AML-193 (cell line): ENCODE data around the gene CD248.
"Not testable (repeated sequence)": the region's sequence is repeated elsewhere in the genome, so short reads cannot be mapped to it uniquely, and the experiment has no call there.

ENCODE experiments used
- DNase-seq, 2 experiments: peaks; one replicate each; lab custom pipeline; 2025; lab: John Stamatoyannopoulos, UW

Gene CD248

DNA sequence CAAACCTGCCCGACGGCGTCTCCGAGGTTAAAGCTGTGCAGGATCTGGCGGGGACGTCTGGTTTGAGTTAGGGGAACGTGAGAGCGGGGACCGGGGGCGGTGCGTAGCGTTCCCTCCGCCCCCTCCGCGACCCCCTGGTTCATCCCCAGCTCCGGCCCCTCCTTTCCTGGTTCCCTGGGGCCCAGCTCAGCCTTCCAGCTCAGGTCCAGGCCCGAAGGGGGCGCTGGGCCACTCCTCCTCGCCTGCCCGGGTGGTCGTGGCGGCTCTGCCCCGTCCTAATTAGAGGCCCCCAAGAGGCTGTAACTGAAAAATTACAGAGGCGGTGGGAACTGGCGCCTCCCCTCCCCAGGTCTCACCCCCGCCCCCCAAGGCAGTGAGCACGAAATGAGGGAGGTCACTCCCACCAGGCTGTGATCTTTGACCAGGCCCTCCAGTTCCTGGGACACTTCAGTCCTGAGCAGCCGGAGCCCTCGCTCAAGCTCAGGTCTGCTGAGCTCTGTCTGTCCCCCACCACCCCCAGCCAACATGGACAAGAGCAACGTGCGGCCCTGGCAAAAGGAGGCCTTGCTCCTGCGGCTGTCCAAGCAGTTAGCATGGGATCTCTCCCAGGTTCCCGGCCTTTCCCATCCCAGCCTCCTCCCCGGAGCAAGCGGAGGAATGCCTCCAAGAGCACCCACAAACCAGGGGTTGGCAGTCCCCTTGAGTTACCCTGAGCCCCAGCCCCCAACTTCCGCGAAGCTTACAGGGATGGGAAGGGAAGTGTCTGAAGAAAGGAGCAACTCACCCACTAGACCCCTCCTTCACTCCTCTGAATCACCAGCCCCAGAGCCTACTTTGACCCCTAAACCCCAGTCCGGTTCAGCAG lies 3.3 kb downstream of the CD248 start:
- DNase-seq = no peak

DNA sequence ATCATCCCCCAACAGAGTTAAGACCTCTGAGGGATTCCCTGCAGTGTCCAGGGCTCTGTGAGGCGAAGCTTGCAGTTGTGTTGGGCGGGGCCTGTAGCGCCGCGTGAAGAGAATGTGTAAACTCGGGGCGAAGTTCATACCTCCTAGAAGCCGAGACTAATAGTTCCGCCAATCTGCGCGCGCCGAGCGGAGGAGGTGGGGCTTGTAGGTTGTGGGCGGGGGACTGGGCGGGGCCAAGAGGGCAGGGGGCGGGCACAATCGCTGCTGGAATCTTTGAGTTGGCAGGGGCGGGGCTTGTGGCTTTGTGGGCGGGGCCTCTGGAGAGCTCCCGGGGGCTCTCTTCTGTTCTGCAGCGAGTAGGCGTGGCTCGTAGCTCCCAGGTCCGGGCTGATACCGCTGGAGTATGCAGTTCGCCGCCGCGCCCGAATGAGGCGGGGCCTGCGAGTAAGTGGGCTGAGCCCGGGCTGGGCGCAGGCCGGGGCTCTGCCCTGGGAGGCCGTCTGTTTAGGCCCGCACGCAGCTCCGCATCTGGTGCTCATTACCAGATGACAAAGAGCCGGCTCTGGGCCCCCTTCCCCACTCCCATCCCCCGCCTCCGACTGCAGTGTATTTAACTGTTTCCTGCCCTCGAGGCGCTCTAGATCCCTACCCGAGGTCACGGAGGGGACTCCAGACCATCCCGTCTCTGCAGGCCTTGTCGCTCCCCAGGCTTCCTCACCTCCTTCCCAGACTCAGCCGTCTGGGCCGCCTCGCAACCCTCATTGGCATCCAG lies 4.1 kb downstream of the CD248 start:
- peak; percentile 82 for DNase-seq

- peak; percentile 82 to 88 for DNase-seq
Measured at GRCh38 chr11:66311965-66312548, 4.8 kb downstream of the CD248 start.

DNA sequence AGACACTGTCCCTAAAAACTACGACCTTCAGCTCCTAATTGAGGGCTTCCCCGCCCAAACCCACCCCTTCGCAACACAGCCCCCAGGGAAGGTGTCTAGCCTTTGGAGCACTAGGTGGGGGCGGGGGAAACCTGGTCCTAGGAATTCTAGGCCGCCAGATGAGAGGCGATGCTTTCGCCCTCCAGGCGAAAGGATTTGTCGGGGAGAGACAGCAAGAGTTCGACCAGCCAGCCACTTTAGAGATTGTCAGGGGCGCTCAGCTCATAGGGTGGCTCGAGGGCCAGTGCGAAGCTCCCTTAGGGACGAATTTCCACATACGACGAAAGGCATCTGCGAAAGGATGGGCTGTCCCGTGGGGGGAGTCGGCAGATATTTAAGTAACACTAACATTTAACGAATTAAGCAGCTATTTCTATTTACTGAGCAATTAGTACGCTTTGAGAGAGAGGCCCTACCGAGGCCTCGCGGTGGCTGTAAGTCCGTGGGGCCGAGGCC lies 5.3 kb downstream of the CD248 start:
- no peak for DNase-seq

- DNase-seq = not testable (repeated sequence)
Measured at GRCh38 chr11:66310803-66311440, 5.9 kb downstream of the CD248 start.

GRCh38 chr11:66310324-66310723 lies 6.5 kb downstream of the CD248 start:
- no peak for DNase-seq

DNA sequence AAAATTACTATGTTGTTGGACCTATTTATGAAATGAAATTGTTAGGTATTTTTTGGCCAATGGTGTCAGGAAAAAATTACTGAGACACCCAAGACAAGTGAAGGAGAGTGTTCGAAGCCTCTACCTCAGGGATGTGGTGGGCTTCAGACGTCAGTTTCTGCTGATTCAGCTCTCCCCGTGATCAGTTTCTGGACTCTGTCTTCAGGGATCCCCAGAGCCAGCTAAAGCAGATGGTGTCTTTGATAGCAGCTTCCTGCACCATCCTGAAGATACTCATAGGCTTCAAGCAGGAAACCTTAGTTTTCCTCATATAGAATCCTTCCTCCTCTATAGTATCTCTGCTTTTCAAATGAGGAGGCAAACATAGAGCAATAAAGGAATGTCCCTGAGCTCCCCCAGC lies 7.4 kb downstream of the CD248 start:
- no peak for DNase-seq

GRCh38 chr11:66302656-66303055 lies 14.2 kb downstream of the CD248 start:
- no peak for DNase-seq

GRCh38 chr11:66299186-66299585 lies 17.7 kb downstream of the CD248 start:
- no peak for DNase-seq

GRCh38 chr11:66297610-66298009 lies 19.2 kb downstream of the CD248 start:
- DNase-seq = no peak

DNA sequence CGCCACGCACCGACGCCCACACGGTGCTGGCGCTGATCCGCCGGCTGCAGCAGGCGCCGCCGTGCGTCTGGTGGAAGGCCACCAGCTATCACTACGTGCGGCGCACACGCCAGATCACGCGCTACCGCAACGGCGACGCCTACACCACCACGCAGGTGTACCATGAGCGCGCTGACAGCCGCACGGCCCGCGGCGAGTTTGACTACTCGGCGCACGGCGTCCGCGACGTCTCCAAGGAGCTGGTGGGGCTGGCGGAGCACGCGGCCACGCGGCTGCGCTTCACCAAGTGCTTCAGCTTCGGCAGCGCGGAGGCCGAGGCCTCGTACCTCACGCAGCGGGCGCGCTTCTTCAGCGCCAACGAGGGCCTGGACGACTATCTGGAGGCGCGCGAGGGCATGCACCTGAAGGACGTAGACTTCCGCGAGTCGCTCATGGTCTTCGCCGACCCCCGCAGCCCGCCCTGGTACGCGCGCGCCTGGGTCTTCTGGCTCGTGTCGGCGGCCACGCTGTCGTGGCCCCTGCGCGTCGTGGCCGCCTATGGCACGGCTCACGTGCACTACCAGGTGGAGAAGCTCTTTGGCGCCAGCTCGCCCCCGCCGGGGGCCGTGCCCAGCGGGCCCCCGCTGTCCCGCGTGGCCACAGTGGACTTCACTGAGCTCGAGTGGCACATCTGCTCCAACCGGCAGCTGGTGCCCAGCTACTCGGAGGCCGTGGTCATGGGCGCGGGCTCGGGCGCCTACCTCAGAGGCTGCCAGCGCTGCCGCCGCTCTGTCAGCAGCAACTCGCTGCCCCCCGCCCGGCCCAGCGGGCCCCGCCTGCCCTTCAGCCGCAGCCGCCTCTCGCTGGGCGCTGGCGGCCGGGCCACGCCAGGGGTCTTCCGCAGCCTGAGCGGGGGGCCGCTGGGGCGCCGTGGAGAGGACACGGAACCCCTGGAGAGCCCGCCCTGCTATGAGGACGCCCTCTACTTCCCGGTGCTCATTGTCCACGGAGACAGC lies 21.9 kb downstream of the CD248 start:
- DNase-seq = no peak

DNA sequence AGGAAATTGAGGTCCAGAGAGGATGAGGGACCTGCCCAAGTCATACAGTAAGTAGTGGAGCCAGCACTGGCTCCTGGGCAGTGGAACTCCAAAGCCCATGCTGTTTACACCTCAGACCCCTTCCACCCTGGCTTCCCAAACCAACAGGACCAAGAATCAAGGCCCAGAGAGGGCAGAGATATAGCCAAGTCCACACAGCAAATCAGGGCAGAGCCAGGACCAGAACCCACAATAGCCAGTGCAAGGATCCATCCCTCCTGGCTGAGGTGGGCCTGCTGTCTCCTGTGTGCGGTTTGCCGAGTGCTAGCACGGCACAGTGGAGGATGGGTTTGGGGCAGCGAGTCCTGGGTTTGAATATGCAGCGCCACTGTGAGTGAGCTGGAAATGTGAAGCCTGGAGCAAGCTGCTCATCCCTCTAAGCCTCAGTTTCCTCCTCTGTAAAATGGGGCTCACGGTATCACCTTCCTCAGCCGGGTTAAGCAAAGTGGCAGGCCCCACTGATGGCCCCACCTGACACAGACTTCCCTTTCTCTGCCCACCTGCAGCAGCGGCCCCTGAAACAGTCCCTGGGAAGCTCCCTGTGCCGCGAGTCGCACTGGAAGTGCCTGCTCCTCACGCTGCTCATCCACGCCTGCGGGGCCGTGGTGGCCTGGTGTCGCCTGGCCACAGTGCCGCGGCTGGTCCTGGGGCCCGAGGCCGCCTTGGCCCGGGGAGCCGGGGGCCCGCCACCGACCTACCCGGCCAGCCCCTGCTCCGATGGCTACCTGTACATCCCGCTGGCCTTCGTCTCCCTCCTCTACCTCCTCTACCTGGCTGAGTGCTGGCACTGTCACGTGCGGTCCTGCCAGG lies 22.8 kb downstream of the CD248 start:
- no peak for DNase-seq

GRCh38 chr11:66293352-66293751 lies 23.5 kb downstream of the CD248 start:
- DNase-seq = no peak

GRCh38 chr11:66292543-66293332 lies 24.1 kb downstream of the CD248 start:
- no peak for DNase-seq

DNA sequence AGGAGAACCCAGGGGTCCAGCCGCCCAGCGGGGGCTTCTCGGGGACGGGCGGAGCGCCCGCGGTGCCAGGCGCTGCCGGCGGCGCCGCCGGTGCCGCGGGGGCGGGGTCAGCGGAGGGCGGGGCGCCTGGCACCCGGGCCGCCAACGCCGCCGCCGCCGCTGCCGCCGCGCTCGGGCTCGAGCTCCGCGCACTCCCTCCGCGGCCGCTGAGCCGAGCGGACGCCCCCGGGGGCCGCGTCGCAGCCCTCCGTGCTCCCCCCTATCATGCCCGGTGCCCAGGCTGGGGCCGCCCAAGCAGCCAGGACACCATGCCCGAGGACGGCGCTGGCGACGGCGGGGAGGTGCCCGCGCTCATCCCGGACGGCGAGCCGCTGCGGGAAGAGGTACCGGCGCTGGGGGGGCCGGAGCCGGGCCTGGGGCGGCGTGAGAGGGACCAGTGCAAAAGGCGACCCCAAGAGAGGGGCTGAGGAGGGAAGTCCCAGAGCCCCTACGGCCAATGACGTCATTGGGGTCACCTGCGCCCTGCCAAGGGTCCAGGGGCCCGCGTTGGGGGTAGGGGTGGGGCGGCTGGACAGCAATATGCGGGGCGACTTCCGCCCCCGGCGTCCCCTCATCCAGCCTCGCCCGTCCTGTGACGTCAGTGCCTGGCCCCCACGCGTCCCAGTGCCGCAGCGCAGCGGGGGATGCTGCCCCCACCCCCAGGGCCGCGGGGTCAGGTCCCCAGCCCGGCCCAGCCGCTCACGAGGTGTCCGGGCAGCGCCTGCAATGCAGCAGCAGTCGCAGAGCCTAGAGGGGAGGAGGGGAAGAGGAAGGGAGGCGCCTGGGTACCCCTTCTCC lies 24.9 kb downstream of the CD248 start, which contains the start of gene TMEM151A:
TMEM151A (plus strand) TSS at position 189 of the 837 bp plus-strand sequence; CDS start at position 309, 120 bp downstream.
- no peak for DNase-seq

- no peak for DNase-seq
Measured at GRCh38 chr11:66291303-66291705, 25.5 kb downstream of the CD248 start.

GRCh38 chr11:66290330-66290621 lies 26.6 kb downstream of the CD248 start:
- DNase-seq = no peak
